Epithelial cell of proximal tubule (primary cell): Measurements from ENCODE around the gene FGD2. TPM values are rescaled to one million over a fixed set of nuclear protein-coding genes. Genes with fewer than 3 reads are reported as not detected.

Experiments
- DNase-seq: peaks from one replicate; pipeline ENCODE4 v3.0.0-alpha.2; 2011; ENCODE audit warnings: low read depth
- H3K4me3 ChIP-seq: 2 replicates; pipeline ENCODE4 v1.5.1; 2011; ENCODE audit warnings: low read depth, mild to moderate bottlenecking, low read length
- total RNA-seq: library from RNA; depleted of rRNA; stranded (reverse); fragments of >200 nt; gene quantifications from 2 replicates; pipeline ENCODE4 v1.2.3, GENCODE V29; 2015
- TF ChIP-seq, protein P1 (sequence below): conservative IDR thresholded peaks from 2 replicates; pipeline ENCODE4 v1.5.1; 2012; ENCODE audit warnings: low read depth, mild to moderate bottlenecking, low read length

Gene FGD2
- total RNA-seq, 1 donor from 2014 or later, result not detected

GRCh38 chr6:36977470-36977941 is 27.9 kb upstream of the FGD2 start:
- TF ChIP-seq, protein P1, sequence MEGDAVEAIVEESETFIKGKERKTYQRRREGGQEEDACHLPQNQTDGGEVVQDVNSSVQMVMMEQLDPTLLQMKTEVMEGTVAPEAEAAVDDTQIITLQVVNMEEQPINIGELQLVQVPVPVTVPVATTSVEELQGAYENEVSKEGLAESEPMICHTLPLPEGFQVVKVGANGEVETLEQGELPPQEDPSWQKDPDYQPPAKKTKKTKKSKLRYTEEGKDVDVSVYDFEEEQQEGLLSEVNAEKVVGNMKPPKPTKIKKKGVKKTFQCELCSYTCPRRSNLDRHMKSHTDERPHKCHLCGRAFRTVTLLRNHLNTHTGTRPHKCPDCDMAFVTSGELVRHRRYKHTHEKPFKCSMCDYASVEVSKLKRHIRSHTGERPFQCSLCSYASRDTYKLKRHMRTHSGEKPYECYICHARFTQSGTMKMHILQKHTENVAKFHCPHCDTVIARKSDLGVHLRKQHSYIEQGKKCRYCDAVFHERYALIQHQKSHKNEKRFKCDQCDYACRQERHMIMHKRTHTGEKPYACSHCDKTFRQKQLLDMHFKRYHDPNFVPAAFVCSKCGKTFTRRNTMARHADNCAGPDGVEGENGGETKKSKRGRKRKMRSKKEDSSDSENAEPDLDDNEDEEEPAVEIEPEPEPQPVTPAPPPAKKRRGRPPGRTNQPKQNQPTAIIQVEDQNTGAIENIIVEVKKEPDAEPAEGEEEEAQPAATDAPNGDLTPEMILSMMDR, result peak; percentile 63
- no peak for DNase-seq
- H3K4me3 ChIP-seq, result no peak overlapping the region

DNA sequence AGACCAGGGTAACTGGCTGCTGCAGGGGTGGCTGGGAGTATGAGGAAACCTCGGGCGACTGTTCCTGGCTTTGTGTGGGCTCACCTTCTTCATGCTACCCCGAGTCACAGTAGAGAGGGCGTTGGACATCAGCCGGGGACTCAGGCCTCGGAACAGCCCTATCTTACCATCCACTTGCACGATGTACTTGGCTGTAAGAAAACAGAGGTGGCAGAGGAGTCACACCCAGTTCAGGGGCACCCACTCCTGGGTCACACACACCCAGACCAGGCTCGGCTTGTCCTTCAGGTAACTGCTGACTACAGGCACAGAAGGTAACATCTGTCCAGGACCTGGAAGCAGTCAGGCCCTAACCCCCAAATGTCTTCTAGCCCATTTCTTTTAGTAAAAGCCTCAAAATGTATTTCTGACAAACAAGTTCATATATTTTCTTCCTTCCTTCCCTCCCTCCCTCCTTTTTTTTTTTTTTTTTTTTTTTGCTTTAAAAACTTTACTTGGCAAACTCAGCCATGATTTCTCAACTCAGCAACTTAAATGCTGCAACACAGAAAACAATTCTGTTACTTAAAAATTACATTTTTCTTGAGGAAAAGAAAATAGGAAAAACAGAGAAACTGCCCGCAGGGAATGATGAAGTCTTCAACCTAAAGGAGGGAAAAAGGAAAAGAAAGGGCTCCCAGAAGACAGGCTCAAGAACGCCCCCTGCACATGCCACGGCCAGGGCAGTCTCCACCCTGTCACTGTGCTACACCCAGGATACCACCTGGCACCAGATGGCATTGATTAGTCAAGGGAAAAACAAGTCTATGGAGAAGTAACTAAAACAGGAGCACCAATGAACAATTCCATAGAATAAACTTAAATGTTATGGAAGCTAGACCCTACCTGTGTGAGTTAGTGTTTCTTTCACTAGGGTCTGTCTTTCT is 26.8 kb upstream of the FGD2 start:
- DNase-seq, result no peak
- TF ChIP-seq, protein P1, result no peak
- H3K4me3 ChIP-seq, result no peak overlapping the region

- H3K4me3 ChIP-seq, result no peak overlapping the region
- DNase-seq, result no peak
- TF ChIP-seq, protein P1, result peak; percentile 50
Observed at GRCh38 chr6:36979347-36979742, 26.1 kb upstream of the FGD2 start.

DNA sequence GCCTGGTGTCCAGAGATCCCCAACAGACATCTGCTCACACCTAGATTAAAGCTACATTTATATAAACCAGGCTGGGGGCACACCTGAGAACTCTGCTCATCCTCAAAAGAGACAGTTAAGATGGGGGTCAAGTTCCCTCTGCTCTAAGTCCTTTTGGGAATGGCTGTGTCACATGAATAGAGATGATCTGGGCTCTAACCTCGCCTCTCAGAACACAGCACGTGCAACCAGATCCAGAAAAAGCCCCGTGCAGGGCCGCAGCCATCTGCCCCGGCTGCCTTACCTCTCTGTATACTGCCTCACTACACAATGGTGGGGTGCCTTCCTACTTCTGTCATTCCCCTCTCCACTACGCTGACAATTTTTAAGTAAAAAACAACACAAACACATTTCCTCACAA is 25.3 kb upstream of the FGD2 start:
- DNase-seq, result no peak
- H3K4me3 ChIP-seq, result no peak overlapping the region
- TF ChIP-seq, protein P1, result no peak

DNA sequence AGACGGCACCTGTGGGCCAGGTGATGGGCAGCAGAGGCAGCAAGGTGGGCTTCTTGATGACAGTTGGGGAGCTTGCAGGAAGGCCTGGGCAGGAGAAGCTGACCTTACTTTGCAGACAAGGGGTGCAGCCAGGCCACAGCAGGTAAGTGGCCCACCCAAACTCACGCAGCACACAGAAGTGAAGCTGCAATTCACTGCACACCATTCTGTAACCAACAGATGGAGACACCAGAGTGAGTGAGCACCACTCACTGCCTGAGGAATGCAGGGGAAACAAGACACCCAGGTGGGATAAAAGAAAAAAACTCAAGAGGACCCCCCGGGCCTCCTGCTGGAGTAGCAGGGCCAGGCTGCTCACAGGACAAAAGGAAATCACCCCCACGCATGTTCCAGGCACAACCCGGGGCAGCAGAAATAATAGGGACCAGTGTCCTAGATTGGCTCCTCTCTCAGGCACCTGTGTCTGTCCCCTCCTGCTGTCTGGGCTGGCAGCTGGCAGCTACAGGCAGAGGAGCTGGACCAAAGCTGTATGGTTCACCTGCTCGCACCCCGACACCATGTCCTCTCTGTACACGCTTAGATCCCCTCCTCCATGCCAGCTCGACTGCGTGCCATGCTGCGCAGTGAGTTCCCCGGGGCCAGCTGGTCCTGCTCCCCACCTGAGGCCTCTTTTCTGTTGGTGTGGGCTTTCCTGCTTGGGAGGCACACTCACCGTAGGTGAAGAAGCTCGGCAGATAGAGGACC is 24.4 kb upstream of the FGD2 start:
- TF ChIP-seq, protein P1, result peak; percentile 34
- DNase-seq, result no peak
- no peak overlapping the region for H3K4me3 ChIP-seq

- H3K4me3 ChIP-seq, result peak overlapping the region; percentile 97
- DNase-seq, result no peak
- TF ChIP-seq, protein P1, result no peak
Observed at GRCh38 chr6:36983538-36983937, 21.9 kb upstream of the FGD2 start.
